SK-N-SH treated with all-trans-retinoic acid at 6 μM for 48 hours (cell line): ENCODE measurements around the gene BOD1L1.

Experiments used
- ATAC-seq: fragments of 200-7000 bp; cut with Tn5 transposase; 3 replicates; pipeline ENCODE4 v1.9.1; 2020; ENCODE audit warnings: mild to moderate bottlenecking, moderate library complexity
- ARNTL ChIP-seq: fragments of 450-650 bp; formaldehyde crosslinking; IDR thresholded peaks from 2 replicates; pipeline ENCODE4 v1.5.0; 2020; ENCODE audit warnings: low read depth, mild to moderate bottlenecking, moderate library complexity, borderline replicate concordance
- BACH2 ChIP-seq: fragments of 250-450 bp; sonication (Bioruptor Pico); IDR thresholded peaks from 2 replicates; pipeline ENCODE4 v1.9.0; 2021; ENCODE audit warnings: mild to moderate bottlenecking, borderline replicate concordance
- CSDC2 ChIP-seq: fragments of 250-450 bp; sonication (Bioruptor Pico); IDR thresholded peaks from 2 replicates; pipeline ENCODE4 v1.5.0; 2020; ENCODE audit warnings: mild to moderate bottlenecking, moderate library complexity
- ESRRG ChIP-seq: fragments of 250-450 bp; sonication (Bioruptor Pico); IDR thresholded peaks from 2 replicates; pipeline ENCODE4 v1.6.1; 2021; ENCODE audit warnings: mild to moderate bottlenecking
- GLIS3 ChIP-seq: fragments of 250-450 bp; sonication (Bioruptor Pico); IDR thresholded peaks from 2 replicates; pipeline ENCODE4 v1.5.0; 2020; ENCODE audit warnings: mild to moderate bottlenecking, moderate library complexity
- ISL1 ChIP-seq: fragments of 250-450 bp; sonication (Bioruptor Pico); IDR thresholded peaks from 2 replicates; pipeline ENCODE4 v2.1.2; 2022; ENCODE audit warnings: mild to moderate bottlenecking, moderate library complexity
- OSR1 ChIP-seq: fragments of 250-450 bp; sonication (Bioruptor Pico); IDR thresholded peaks from 2 replicates; pipeline ENCODE4 v1.8.0; 2022; ENCODE audit warnings: moderate library complexity, mild to moderate bottlenecking, inconsistent platforms
- PPARA ChIP-seq: fragments of 250-450 bp; sonication (Bioruptor Pico); IDR thresholded peaks from 2 replicates; pipeline ENCODE4 v1.5.0; 2020; ENCODE audit warnings: mild to moderate bottlenecking, borderline replicate concordance
- RARB ChIP-seq: fragments of 250-450 bp; sonication (Bioruptor Pico); IDR thresholded peaks from 2 replicates; pipeline ENCODE4 v1.8.0; 2021; ENCODE audit warnings: mild to moderate bottlenecking, moderate library complexity
- TCF4 ChIP-seq: fragments of 250-450 bp; sonication (Bioruptor Pico); IDR thresholded peaks from 2 replicates; pipeline ENCODE4 v1.8.0; 2021; ENCODE audit warnings: mild to moderate bottlenecking, moderate library complexity, borderline replicate concordance
- ZC3H10 ChIP-seq: fragments of 250-450 bp; sonication (Bioruptor Pico); IDR thresholded peaks from 2 replicates; pipeline ENCODE4 v1.5.1; 2021; ENCODE audit warnings: mild to moderate bottlenecking, moderate library complexity
- ZFP3 ChIP-seq: fragments of 250-450 bp; sonication (Bioruptor Pico); IDR thresholded peaks from 2 replicates; pipeline ENCODE4 v1.5.0; 2020; ENCODE audit warnings: mild to moderate bottlenecking, moderate library complexity
- ZFP30 ChIP-seq: fragments of 450-650 bp; formaldehyde crosslinking; IDR thresholded peaks from 2 replicates; pipeline ENCODE4 v1.5.0; 2022; ENCODE audit warnings: mild to moderate bottlenecking, moderate library complexity
- ZNF565 ChIP-seq: fragments of 450-650 bp; formaldehyde crosslinking; conservative IDR thresholded peaks from 2 replicates; pipeline ENCODE4 v1.5.0; 2020; ENCODE audit warnings: low read depth, mild to moderate bottlenecking, moderate library complexity
- ZNF70 ChIP-seq: fragments of 450-650 bp; formaldehyde crosslinking; IDR thresholded peaks from 2 replicates; pipeline ENCODE4 v1.5.0; 2020; ENCODE audit warnings: mild to moderate bottlenecking, moderate library complexity
- TF ChIP-seq, protein P1 (sequence below): fragments of 250-450 bp; sonication (Bioruptor Pico); IDR thresholded peaks from 2 replicates; pipeline ENCODE4 v1.5.1; 2021; ENCODE audit warnings: mild to moderate bottlenecking, moderate library complexity
- TF ChIP-seq, protein P2 (sequence below): fragments of 250-450 bp; sonication (Bioruptor Pico); IDR thresholded peaks from 2 replicates; pipeline ENCODE4 v1.8.0; 2021; ENCODE audit warnings: low read depth, mild to moderate bottlenecking, moderate library complexity, borderline replicate concordance
- TF ChIP-seq, protein P3 (sequence below): fragments of 250-450 bp; sonication (Bioruptor Pico); IDR thresholded peaks from 2 replicates; pipeline ENCODE4 v1.5.0; 2020; ENCODE audit warnings: mild to moderate bottlenecking, moderate library complexity
- TF ChIP-seq, protein P4 (sequence below): fragments of 250-450 bp; sonication (Bioruptor Pico); IDR thresholded peaks from 2 replicates; pipeline ENCODE4 v1.5.1; 2020; ENCODE audit warnings: low read depth, mild to moderate bottlenecking, moderate library complexity
- TF ChIP-seq, protein P5 (sequence below): fragments of 250-450 bp; sonication (Bioruptor Pico); IDR thresholded peaks from 2 replicates; pipeline ENCODE4 v1.8.0; 2020; ENCODE audit warnings: mild to moderate bottlenecking, moderate library complexity, borderline replicate concordance

The BOD1L1 gene

DNA sequence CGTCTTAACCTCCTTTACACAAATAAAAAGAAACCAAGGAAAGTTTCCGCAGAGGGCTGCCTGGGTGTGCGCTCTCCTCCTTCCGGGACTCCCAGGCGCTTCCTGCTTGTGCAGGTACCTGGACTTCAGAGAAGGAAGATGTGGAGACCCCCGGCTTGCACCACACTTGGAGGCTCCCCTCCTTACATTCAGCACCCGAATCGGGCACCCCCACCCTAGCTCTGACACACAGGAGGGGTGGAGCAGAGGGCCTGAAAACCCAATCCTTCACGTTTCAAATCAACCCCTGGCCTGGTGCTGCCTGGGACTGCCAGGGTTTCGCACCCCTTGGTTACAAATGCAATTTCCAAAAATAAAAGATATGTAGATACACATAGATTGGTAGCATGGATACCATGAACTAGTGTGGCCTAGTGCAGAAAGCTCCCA, 86.3 kb downstream of the BOD1L1 start:
- TF ChIP-seq CSDC2 (CRISPR knock-in tag) (no peak), ZNF70 (CRISPR knock-in tag) (no peak)
- TF ChIP-seq, protein P1, sequence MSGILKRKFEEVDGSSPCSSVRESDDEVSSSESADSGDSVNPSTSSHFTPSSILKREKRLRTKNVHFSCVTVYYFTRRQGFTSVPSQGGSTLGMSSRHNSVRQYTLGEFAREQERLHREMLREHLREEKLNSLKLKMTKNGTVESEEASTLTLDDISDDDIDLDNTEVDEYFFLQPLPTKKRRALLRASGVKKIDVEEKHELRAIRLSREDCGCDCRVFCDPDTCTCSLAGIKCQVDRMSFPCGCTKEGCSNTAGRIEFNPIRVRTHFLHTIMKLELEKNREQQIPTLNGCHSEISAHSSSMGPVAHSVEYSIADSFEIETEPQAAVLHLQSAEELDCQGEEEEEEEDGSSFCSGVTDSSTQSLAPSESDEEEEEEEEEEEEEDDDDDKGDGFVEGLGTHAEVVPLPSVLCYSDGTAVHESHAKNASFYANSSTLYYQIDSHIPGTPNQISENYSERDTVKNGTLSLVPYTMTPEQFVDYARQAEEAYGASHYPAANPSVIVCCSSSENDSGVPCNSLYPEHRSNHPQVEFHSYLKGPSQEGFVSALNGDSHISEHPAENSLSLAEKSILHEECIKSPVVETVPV (CRISPR knock-in tag): no peak
- no peak for ATAC-seq

DNA sequence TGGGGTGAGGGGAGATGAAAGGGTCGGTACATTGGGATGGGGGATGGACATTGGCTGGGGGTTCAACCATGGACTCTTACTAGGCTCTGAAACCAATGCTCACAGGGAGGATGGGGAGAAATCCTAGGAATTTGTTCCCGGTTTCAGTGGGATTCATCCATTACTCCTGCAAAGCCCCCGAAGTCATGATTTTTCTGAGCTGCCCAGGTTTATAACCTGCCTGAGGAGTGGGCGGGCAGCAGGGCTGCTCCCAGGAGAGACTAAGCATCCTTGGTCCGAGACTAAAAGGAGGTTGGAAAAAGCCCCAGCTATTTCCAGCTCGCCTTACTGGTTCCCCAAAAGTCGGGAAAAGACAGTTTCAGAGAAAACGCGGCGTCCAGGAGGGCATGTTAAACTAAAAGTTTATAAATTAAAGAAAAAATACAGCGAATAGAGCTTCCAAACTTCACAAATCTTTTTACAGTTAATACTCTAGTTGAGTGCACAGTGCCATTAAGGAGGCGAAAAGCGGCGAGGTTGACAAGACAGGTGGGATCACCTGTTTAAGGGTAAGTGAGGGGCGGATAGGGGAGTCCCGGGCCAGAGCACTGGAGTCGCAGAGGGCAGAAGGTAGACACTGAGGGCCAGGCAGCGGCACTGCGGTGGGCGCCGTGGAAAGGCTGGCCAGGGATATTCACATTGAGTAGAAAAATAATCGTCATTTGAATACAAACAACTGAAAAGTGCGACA, 86.9 kb downstream of the BOD1L1 start:
- ATAC-seq: no peak
- TF ChIP-seq, protein P2, sequence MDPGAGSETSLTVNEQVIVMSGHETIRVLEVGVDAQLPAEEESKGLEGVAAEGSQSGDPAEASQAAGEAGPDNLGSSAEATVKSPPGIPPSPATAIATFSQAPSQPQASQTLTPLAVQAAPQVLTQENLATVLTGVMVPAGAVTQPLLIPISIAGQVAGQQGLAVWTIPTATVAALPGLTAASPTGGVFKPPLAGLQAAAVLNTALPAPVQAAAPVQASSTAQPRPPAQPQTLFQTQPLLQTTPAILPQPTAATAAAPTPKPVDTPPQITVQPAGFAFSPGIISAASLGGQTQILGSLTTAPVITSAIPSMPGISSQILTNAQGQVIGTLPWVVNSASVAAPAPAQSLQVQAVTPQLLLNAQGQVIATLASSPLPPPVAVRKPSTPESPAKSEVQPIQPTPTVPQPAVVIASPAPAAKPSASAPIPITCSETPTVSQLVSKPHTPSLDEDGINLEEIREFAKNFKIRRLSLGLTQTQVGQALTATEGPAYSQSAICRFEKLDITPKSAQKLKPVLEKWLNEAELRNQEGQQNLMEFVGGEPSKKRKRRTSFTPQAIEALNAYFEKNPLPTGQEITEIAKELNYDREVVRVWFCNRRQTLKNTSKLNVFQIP: no peak
- TF ChIP-seq OSR1 (CRISPR knock-in tag): no peak
- TF ChIP-seq, protein P1 (CRISPR knock-in tag): no peak
- no peak for TF ChIP-seq ISL1 (CRISPR knock-in tag)
- TF ChIP-seq TCF4 (CRISPR knock-in tag): no peak
- TF ChIP-seq, protein P3, sequence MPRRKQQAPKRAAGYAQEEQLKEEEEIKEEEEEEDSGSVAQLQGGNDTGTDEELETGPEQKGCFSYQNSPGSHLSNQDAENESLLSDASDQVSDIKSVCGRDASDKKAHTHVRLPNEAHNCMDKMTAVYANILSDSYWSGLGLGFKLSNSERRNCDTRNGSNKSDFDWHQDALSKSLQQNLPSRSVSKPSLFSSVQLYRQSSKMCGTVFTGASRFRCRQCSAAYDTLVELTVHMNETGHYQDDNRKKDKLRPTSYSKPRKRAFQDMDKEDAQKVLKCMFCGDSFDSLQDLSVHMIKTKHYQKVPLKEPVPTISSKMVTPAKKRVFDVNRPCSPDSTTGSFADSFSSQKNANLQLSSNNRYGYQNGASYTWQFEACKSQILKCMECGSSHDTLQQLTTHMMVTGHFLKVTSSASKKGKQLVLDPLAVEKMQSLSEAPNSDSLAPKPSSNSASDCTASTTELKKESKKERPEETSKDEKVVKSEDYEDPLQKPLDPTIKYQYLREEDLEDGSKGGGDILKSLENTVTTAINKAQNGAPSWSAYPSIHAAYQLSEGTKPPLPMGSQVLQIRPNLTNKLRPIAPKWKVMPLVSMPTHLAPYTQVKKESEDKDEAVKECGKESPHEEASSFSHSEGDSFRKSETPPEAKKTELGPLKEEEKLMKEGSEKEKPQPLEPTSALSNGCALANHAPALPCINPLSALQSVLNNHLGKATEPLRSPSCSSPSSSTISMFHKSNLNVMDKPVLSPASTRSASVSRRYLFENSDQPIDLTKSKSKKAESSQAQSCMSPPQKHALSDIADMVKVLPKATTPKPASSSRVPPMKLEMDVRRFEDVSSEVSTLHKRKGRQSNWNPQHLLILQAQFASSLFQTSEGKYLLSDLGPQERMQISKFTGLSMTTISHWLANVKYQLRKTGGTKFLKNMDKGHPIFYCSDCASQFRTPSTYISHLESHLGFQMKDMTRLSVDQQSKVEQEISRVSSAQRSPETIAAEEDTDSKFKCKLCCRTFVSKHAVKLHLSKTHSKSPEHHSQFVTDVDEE: no peak
- TF ChIP-seq PPARA: no peak
- TF ChIP-seq, protein P4, sequence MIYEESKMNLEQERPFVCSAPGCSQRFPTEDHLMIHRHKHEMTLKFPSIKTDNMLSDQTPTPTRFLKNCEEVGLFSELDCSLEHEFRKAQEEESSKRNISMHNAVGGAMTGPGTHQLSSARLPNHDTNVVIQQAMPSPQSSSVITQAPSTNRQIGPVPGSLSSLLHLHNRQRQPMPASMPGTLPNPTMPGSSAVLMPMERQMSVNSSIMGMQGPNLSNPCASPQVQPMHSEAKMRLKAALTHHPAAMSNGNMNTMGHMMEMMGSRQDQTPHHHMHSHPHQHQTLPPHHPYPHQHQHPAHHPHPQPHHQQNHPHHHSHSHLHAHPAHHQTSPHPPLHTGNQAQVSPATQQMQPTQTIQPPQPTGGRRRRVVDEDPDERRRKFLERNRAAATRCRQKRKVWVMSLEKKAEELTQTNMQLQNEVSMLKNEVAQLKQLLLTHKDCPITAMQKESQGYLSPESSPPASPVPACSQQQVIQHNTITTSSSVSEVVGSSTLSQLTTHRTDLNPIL (CRISPR knock-in tag): no peak
- TF ChIP-seq RARB (CRISPR knock-in tag): no peak
- no peak for TF ChIP-seq BACH2 (CRISPR knock-in tag)
- TF ChIP-seq ZFP3 (CRISPR knock-in tag): no peak
- TF ChIP-seq ZFP30 (CRISPR knock-in tag): no peak
- no peak for TF ChIP-seq ZC3H10 (CRISPR knock-in tag)
- TF ChIP-seq ESRRG: no peak
- TF ChIP-seq, protein P5, sequence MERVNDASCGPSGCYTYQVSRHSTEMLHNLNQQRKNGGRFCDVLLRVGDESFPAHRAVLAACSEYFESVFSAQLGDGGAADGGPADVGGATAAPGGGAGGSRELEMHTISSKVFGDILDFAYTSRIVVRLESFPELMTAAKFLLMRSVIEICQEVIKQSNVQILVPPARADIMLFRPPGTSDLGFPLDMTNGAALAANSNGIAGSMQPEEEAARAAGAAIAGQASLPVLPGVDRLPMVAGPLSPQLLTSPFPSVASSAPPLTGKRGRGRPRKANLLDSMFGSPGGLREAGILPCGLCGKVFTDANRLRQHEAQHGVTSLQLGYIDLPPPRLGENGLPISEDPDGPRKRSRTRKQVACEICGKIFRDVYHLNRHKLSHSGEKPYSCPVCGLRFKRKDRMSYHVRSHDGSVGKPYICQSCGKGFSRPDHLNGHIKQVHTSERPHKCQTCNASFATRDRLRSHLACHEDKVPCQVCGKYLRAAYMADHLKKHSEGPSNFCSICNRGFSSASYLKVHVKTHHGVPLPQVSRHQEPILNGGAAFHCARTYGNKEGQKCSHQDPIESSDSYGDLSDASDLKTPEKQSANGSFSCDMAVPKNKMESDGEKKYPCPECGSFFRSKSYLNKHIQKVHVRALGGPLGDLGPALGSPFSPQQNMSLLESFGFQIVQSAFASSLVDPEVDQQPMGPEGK (CRISPR knock-in tag): no peak
- TF ChIP-seq ZNF565 (CRISPR knock-in tag): no peak
- no peak for TF ChIP-seq ARNTL
- no peak for TF ChIP-seq GLIS3 (CRISPR knock-in tag)
